Smooth muscle cell (in vitro differentiated cells): ENCODE data around the gene MSI2. TPM values are rescaled to one million over a fixed set of nuclear protein-coding genes. Genes with fewer than 3 reads are reported as not detected.

Experiments used
- DNase-seq: peaks from one replicate; lab custom pipeline; 2025; ENCODE audit not compliant: unreplicated experiment; lab: John Stamatoyannopoulos, UW
- H2AFZ ChIP-seq: fragments of 200-600 bp; sonication (generic); 2 replicates; pipeline ENCODE4 v1.6.0; 2016; ENCODE audit warnings: antibody characterized with exemption, low read depth, mild to moderate bottlenecking
- H3F3A ChIP-seq: fragments of 200-600 bp; sonication (generic); 2 replicates; pipeline ENCODE4 v1.6.0; 2017; ENCODE audit warnings: antibody characterized with exemption, low read depth
- H3K27ac ChIP-seq: fragments of 200-600 bp; sonication (generic); 2 replicates; pipeline ENCODE4 v1.5.1; 2016; ENCODE audit warnings: low read depth, mild to moderate bottlenecking
- H3K27me3 ChIP-seq: fragments of 200-600 bp; sonication (generic); 2 replicates; pipeline ENCODE4 v1.6.1; 2016; ENCODE audit warnings: low read depth, mild to moderate bottlenecking
- H3K36me3 ChIP-seq: fragments of 200-600 bp; sonication (generic); 2 replicates; pipeline ENCODE4 v1.5.1; 2016; ENCODE audit warnings: low read depth
- H3K4me1 ChIP-seq: fragments of 200-600 bp; sonication (generic); 2 replicates; pipeline ENCODE4 v1.5.1; 2016; ENCODE audit warnings: low read depth
- H3K4me2 ChIP-seq: fragments of 200-600 bp; sonication (generic); 2 replicates; pipeline ENCODE4 v1.6.0; 2016; ENCODE audit warnings: mild to moderate bottlenecking
- H3K4me3 ChIP-seq: fragments of 200-600 bp; sonication (generic); 2 replicates; pipeline ENCODE4 v1.5.1; 2016; ENCODE audit warnings: mild to moderate bottlenecking
- H3K79me2 ChIP-seq: fragments of 200-600 bp; sonication (generic); 2 replicates; pipeline ENCODE4 v1.6.0; 2016; ENCODE audit warnings: low read depth, mild to moderate bottlenecking
- H3K9ac ChIP-seq: fragments of 200-600 bp; sonication (generic); 2 replicates; pipeline ENCODE4 v1.6.0; 2016; ENCODE audit warnings: low read depth
- H3K9me3 ChIP-seq: fragments of 200-600 bp; sonication (generic); replicated peaks from 2 replicates; pipeline ENCODE4 v1.5.1; 2016; ENCODE audit warnings: low read depth
- H4K20me1 ChIP-seq: fragments of 200-600 bp; sonication (generic); 2 replicates; pipeline ENCODE4 v1.6.0; 2016; ENCODE audit warnings: low read depth
- WGBS: methylation state at CpG from one replicate; pipeline ENCODE4 v1.1.7; 2016; ENCODE audit warnings: low lambda C conversion rate; 5-methylcytosine and 5-hydroxymethylcytosine counted together
- polyA plus RNA-seq: library from polyadenylated mRNA; unstranded; fragments of >200 nt; fragmentation: Nextera tagmentation; extraction: Ambion mirVana; gene quantifications from 2 replicates; pipeline ENCODE4 v1.2.1, GENCODE V29; 2016
- total RNA-seq: library from RNA; depleted of rRNA; stranded (reverse); fragments of >200 nt; gene quantifications from 2 replicates; pipeline ENCODE4 v1.2.3, GENCODE V29; 2014
- TF ChIP-seq, protein P1 (sequence below): fragments of 200-600 bp; sonication (generic); IDR thresholded peaks from 2 replicates; pipeline ENCODE4 v1.5.1; 2017; ENCODE audit warnings: borderline replicate concordance, mild to moderate bottlenecking, antibody characterized with exemption; ENCODE audit not compliant: insufficient read depth, poor library complexity, severe bottlenecking

Gene MSI2
- total and polyA plus RNA-seq, 2 experiments from 2014 or later: 5.7 to 36.5 TPM

DNA sequence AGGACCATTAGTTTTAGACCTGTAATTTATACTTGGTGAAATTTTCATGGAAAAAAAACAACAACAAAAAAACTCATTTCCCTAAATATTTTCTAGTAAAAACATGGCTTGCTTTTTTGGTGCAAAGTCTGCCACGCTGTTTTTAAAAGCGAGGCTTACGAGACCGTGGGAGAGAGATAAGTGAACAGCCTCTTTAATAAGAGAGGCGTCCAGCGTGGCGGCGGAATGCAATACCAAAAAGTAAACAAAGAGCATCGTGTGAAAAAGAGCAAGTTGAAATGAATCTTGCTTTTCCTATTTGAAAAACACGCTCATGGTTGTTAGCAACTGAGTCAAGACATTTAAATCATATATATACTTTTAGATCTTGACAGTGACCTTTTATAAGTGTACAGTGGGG, 10.5 kb upstream of the MSI2 start:
- TF ChIP-seq, protein P1, sequence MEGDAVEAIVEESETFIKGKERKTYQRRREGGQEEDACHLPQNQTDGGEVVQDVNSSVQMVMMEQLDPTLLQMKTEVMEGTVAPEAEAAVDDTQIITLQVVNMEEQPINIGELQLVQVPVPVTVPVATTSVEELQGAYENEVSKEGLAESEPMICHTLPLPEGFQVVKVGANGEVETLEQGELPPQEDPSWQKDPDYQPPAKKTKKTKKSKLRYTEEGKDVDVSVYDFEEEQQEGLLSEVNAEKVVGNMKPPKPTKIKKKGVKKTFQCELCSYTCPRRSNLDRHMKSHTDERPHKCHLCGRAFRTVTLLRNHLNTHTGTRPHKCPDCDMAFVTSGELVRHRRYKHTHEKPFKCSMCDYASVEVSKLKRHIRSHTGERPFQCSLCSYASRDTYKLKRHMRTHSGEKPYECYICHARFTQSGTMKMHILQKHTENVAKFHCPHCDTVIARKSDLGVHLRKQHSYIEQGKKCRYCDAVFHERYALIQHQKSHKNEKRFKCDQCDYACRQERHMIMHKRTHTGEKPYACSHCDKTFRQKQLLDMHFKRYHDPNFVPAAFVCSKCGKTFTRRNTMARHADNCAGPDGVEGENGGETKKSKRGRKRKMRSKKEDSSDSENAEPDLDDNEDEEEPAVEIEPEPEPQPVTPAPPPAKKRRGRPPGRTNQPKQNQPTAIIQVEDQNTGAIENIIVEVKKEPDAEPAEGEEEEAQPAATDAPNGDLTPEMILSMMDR: no peak
- H3K4me1 ChIP-seq: no peaks in the 10 kb centered on the region
- H3K4me3 ChIP-seq: no peak overlapping the region
- no peaks in the 10 kb centered on the region for H4K20me1 ChIP-seq
- no peaks in the 10 kb centered on the region for H3F3A ChIP-seq
- H3K9me3 ChIP-seq: no peaks in the 10 kb centered on the region
- no peak overlapping the region for H2AFZ ChIP-seq
- no peak for DNase-seq
- H3K27ac ChIP-seq: no peak overlapping the region
- H3K4me2 ChIP-seq: no peak overlapping the region
- H3K27me3 ChIP-seq: no peaks in the 10 kb centered on the region
- H3K79me2 ChIP-seq: no peaks in the 10 kb centered on the region
- no peak overlapping the region for H3K9ac ChIP-seq
- no peaks in the 10 kb centered on the region for H3K36me3 ChIP-seq
- 45% methylated on average over 10 of the region's 10 CpGs for WGBS

DNA sequence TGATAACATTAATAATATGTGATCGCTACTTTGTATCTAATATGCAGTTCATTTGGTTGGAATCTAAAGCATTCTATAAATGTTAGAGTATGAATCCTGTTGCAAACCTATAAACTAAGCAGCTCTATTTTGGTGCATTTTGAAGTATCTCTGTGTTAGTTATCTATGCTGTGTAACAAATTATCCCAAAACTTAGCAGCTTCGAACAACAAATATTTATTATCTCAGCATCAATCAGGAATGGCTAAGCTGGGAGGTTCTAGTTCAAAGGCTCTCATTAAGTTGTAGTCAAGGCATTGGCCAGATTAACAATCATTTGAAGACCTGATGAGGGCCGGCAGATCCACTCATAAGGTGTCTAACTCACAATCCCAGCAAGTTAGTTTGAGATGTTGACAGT, 10.1 kb upstream of the MSI2 start:
- Histone ChIP-seq H3K9me3 (no peaks in the 10 kb centered on the region), H4K20me1 (no peaks in the 10 kb centered on the region), H3K4me2 (no peak overlapping the region), H3K36me3 (no peaks in the 10 kb centered on the region), H3K79me2 (no peaks in the 10 kb centered on the region), H2AFZ (no peak overlapping the region), H3K4me3 (no peak overlapping the region), H3K9ac (no peak overlapping the region), H3K4me1 (no peaks in the 10 kb centered on the region), H3K27ac (no peak overlapping the region), H3F3A (no peaks in the 10 kb centered on the region), H3K27me3 (no peaks in the 10 kb centered on the region)
- no peak for DNase-seq
- TF ChIP-seq, protein P1: no peak
- 97% methylated on average over 3 of the region's 3 CpGs for WGBS

- no peaks in the 10 kb centered on the region for H3F3A ChIP-seq
These were observed 9.1 kb upstream of the MSI2 start for GRCh38 chr17:57247261-57247660.

GRCh38 chr17:57247913-57248312, 8.4 kb upstream of the MSI2 start:
- Histone ChIP-seq H3K4me2 (no peak overlapping the region), H3K9ac (no peak overlapping the region), H3K79me2 (no peaks in the 10 kb centered on the region), H4K20me1 (no peaks in the 10 kb centered on the region), H3K9me3 (no peaks in the 10 kb centered on the region), H3K4me1 (no peaks in the 10 kb centered on the region), H3F3A (no peaks in the 10 kb centered on the region), H3K27ac (no peak overlapping the region), H3K36me3 (no peaks in the 10 kb centered on the region), H3K27me3 (no peaks in the 10 kb centered on the region), H3K4me3 (no peak overlapping the region), H2AFZ (no peak overlapping the region)
- WGBS: 81% methylated on average over 2 of the region's 2 CpGs
- TF ChIP-seq, protein P1: no peak
- no peak for DNase-seq

More at GRCh38 chr17:57247261-57247660, 9.1 kb upstream of the MSI2 start:
- Histone ChIP-seq H3K4me2 (no peak overlapping the region), H3K9me3 (no peaks in the 10 kb centered on the region), H3K36me3 (no peaks in the 10 kb centered on the region), H3K4me1 (no peaks in the 10 kb centered on the region), H3K27me3 (no peaks in the 10 kb centered on the region), H3K4me3 (no peak overlapping the region), H3K79me2 (no peaks in the 10 kb centered on the region), H3K9ac (no peak overlapping the region), H2AFZ (no peak overlapping the region), H4K20me1 (no peaks in the 10 kb centered on the region), H3K27ac (no peak overlapping the region)
- 91% methylated on average over 6 of the region's 6 CpGs for WGBS
- TF ChIP-seq, protein P1: no peak
- no peak for DNase-seq
